Heart left ventricle (tissue), 13 donors: ENCODE measurements around the gene ESPNL.

Experiments used
- POLR2A ChIP-seq, 2 donors: fragments of 450-650 bp; IDR thresholded peaks; one replicate each; pipeline ENCODE4 v1.6.1; 2017; ENCODE audit warnings: antibody characterized with exemption in 2 of 2, mild to moderate bottlenecking in 2 of 2, moderate library complexity in 2 of 2
- TF ChIP-seq, protein P1 (sequence below), 12 donors: fragments of 200-600 bp; sonication (generic) in 4 of 12; IDR thresholded peaks; one replicate each; pipeline versions ENCODE4 v1.5.0 to v1.8.0; 2018 to 2022; ENCODE audit warnings: antibody characterized with exemption in 12 of 12, mild to moderate bottlenecking in 5 of 12
- donor health status: ischemic (EF 13 %, LVEDD 7.1; RV severe dilation, severe dysfunction).
- donor health status: DM: no; HTN: yes; CAD: no.
- donor health status: DM: no; HTN: no; CAD: no.
- donor health status: ischemic (EF 25% LVEDD 6.9; RV normal size, moderate dysfunction).
- donor health status: ischemic (EF 25% LVEDD 5.7; RV mildly dilated, moderate dysfunction).
- donor health status: ischemic (EF 35%, LVEDD 5.7; RV mildly dilated, moderate dysfunction).
- donor health status: nonischemic (EF 11% LVEDD 7.7; RV severe dilation, severe dysfunction).
- donor health status: DM: yes; HTN: yes; CAD: no.
- donor health status: PGD.
- donor health status: ischemic (EF 29% LVEDD 5.4; RV normal size, mild dysfunction).
- donor health status: nonischemic (EF 23%, LVEDD 6.1; RV moderate dilation, normal function).

GRCh38 chr2:238162846-238163441 lies 62.8 kb downstream of the ESPNL start:
- TF ChIP-seq, protein P1, sequence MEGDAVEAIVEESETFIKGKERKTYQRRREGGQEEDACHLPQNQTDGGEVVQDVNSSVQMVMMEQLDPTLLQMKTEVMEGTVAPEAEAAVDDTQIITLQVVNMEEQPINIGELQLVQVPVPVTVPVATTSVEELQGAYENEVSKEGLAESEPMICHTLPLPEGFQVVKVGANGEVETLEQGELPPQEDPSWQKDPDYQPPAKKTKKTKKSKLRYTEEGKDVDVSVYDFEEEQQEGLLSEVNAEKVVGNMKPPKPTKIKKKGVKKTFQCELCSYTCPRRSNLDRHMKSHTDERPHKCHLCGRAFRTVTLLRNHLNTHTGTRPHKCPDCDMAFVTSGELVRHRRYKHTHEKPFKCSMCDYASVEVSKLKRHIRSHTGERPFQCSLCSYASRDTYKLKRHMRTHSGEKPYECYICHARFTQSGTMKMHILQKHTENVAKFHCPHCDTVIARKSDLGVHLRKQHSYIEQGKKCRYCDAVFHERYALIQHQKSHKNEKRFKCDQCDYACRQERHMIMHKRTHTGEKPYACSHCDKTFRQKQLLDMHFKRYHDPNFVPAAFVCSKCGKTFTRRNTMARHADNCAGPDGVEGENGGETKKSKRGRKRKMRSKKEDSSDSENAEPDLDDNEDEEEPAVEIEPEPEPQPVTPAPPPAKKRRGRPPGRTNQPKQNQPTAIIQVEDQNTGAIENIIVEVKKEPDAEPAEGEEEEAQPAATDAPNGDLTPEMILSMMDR (IDR thresholded peaks at IDR 0.05): no peak
- no peak for TF ChIP-seq POLR2A (IDR thresholded peaks at IDR 0.05)
